HL-60 (cell line): ENCODE measurements around the gene SPANXB1.
"Not testable (repeated sequence)": the region's sequence is repeated elsewhere in the genome, so short reads cannot be mapped to it uniquely, and the experiment has no call there.

Experiments used
- POLR2AphosphoS5 ChIP-seq: IDR thresholded peaks from 2 replicates; pipeline ENCODE4 v1.6.1; 2012; ENCODE audit warnings: low read depth
- TF ChIP-seq, protein P1 (sequence below): IDR thresholded peaks from one replicate; pipeline ENCODE4 v1.5.1; 2011; ENCODE audit warnings: low read length, control low read depth, inconsistent platforms; ENCODE audit not compliant: insufficient read depth
- TF ChIP-seq, protein P2 (sequence below): IDR thresholded peaks from 2 replicates; pipeline ENCODE4 v1.6.1; 2012; ENCODE audit warnings: low read depth; ENCODE audit not compliant: insufficient replicate concordance

- TF ChIP-seq, protein P1, sequence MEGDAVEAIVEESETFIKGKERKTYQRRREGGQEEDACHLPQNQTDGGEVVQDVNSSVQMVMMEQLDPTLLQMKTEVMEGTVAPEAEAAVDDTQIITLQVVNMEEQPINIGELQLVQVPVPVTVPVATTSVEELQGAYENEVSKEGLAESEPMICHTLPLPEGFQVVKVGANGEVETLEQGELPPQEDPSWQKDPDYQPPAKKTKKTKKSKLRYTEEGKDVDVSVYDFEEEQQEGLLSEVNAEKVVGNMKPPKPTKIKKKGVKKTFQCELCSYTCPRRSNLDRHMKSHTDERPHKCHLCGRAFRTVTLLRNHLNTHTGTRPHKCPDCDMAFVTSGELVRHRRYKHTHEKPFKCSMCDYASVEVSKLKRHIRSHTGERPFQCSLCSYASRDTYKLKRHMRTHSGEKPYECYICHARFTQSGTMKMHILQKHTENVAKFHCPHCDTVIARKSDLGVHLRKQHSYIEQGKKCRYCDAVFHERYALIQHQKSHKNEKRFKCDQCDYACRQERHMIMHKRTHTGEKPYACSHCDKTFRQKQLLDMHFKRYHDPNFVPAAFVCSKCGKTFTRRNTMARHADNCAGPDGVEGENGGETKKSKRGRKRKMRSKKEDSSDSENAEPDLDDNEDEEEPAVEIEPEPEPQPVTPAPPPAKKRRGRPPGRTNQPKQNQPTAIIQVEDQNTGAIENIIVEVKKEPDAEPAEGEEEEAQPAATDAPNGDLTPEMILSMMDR, result not testable (repeated sequence)
- TF ChIP-seq, protein P2, sequence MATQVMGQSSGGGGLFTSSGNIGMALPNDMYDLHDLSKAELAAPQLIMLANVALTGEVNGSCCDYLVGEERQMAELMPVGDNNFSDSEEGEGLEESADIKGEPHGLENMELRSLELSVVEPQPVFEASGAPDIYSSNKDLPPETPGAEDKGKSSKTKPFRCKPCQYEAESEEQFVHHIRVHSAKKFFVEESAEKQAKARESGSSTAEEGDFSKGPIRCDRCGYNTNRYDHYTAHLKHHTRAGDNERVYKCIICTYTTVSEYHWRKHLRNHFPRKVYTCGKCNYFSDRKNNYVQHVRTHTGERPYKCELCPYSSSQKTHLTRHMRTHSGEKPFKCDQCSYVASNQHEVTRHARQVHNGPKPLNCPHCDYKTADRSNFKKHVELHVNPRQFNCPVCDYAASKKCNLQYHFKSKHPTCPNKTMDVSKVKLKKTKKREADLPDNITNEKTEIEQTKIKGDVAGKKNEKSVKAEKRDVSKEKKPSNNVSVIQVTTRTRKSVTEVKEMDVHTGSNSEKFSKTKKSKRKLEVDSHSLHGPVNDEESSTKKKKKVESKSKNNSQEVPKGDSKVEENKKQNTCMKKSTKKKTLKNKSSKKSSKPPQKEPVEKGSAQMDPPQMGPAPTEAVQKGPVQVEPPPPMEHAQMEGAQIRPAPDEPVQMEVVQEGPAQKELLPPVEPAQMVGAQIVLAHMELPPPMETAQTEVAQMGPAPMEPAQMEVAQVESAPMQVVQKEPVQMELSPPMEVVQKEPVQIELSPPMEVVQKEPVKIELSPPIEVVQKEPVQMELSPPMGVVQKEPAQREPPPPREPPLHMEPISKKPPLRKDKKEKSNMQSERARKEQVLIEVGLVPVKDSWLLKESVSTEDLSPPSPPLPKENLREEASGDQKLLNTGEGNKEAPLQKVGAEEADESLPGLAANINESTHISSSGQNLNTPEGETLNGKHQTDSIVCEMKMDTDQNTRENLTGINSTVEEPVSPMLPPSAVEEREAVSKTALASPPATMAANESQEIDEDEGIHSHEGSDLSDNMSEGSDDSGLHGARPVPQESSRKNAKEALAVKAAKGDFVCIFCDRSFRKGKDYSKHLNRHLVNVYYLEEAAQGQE, result not testable (repeated sequence)
- not testable (repeated sequence) for TF ChIP-seq POLR2AphosphoS5
These were observed 41.9 kb downstream of the SPANXB1 start for GRCh38 chrX:141044246-141044645.
